Measurements from ENCODE around the gene CBX7. TPM values are rescaled to one million over a fixed set of nuclear protein-coding genes. Genes with fewer than 3 reads are reported as not detected.

The CBX7 gene
- total RNA-seq, 1 donor from 2014 or later, result 51.1 TPM

DNA sequence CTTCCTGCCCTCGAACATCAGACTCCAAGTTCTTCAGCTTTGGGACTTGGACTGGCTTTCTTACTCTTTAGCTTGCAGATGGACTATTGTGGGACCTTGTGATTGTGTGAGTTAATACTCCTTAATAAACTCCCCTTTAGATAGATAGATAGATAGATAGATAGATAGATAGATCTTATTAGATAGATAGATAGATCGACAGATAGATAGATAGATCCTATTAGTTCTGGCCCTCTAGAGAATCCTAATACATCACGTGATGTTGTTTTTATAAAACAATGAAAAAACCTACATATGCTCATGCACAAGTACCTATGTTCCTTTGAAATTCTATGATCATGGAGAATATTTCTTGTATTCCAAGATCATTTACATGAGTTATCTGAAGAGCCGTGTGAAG is 31.5 kb downstream of the CBX7 start:
- peaks cover 4% of the 10 kb centered on the region for H3K27me3 ChIP-seq (ENCODE audit: low read depth)
- H3K27ac ChIP-seq, result no peak overlapping the region
- ATAC-seq (no peak), DNase-seq (no peak)
- H3K36me3 ChIP-seq, result no peaks in the 10 kb centered on the region
- no peak overlapping the region for H3K4me3 ChIP-seq
- no peaks in the 10 kb centered on the region for H3K4me1 ChIP-seq
- H3K9me3 ChIP-seq, result no peaks in the 10 kb centered on the region
- TF ChIP-seq, protein P1, sequence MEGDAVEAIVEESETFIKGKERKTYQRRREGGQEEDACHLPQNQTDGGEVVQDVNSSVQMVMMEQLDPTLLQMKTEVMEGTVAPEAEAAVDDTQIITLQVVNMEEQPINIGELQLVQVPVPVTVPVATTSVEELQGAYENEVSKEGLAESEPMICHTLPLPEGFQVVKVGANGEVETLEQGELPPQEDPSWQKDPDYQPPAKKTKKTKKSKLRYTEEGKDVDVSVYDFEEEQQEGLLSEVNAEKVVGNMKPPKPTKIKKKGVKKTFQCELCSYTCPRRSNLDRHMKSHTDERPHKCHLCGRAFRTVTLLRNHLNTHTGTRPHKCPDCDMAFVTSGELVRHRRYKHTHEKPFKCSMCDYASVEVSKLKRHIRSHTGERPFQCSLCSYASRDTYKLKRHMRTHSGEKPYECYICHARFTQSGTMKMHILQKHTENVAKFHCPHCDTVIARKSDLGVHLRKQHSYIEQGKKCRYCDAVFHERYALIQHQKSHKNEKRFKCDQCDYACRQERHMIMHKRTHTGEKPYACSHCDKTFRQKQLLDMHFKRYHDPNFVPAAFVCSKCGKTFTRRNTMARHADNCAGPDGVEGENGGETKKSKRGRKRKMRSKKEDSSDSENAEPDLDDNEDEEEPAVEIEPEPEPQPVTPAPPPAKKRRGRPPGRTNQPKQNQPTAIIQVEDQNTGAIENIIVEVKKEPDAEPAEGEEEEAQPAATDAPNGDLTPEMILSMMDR (IDR thresholded peaks at IDR 0.05), result no peak
- intact Hi-C loops (cut with DNase I), result no loop called here

DNA sequence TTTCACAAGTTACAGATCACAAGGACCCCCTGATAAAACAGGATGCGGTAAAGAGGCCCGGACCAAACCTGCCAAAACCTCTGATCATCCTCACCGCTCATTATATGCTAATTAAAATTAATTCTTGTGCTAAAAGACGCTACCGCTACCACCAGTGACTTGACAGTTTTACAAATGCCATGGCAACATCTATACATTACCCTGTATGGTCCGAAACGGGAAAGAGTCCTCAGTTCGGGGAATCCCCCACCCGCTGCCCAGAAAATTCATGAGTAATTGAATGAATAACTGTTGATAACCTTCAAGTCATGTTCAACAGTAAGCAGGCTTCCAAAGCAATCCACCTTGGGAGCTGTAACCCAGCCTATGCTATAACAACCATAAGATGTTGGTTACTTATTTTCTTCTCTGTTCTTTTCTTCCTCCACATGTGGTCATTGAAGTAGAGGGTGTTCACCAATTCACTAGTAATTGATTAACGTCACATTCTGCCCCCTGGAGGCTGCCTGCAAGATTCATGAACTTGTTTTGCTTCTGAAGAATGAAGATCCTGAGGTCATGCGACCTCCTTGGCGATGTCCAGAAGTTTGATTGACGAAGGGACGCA is 34.8 kb downstream of the CBX7 start:
- H3K4me1 ChIP-seq, result no peaks in the 10 kb centered on the region
- DNase-seq, result no peak
- H3K27ac ChIP-seq, result no peak overlapping the region
- no peaks in the 10 kb centered on the region for H3K36me3 ChIP-seq
- H3K4me3 ChIP-seq, result no peak overlapping the region
- peak; percentile 53 to 57 for ATAC-seq
- no peaks in the 10 kb centered on the region for H3K9me3 ChIP-seq
- H3K27me3 ChIP-seq (ENCODE audit: low read depth), result peaks cover 14% of the 10 kb centered on the region
- intact Hi-C loops (cut with DNase I), result no loop called here
- TF ChIP-seq, protein P1 (IDR thresholded peaks at IDR 0.05), result peak; percentile 46

DNA sequence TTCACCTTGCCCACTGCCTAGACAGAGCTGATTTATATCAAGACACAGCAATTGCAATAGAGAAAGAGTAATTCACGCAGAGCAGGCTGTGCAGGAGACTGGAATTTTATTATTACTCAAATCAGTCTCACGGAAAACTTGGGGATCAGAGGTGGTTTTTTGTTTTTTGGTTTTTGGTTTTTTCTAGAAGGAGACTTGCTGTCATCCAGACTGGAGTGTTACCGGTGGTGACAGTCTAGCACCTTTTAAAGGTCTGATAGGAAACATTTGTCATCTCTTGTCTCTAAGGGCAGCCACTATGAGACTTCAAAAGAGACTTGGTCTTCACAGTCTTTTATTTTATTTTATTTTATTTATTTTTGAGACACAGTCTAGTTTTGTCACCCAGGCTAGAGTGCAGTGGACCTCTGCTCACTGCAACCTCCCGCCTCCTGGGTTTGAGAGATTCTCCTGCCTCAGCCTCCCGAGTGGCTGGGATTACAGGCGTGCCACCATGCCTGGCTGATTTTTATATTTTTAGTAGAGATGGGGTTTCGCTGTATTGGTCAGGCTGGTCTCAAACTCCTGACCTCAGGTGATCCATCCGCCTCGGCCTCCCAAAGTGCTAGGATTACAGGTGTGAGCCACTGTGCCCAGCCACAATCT is 36.4 kb downstream of the CBX7 start:
- TF ChIP-seq, protein P1 (IDR thresholded peaks at IDR 0.05), result no peak

DNA sequence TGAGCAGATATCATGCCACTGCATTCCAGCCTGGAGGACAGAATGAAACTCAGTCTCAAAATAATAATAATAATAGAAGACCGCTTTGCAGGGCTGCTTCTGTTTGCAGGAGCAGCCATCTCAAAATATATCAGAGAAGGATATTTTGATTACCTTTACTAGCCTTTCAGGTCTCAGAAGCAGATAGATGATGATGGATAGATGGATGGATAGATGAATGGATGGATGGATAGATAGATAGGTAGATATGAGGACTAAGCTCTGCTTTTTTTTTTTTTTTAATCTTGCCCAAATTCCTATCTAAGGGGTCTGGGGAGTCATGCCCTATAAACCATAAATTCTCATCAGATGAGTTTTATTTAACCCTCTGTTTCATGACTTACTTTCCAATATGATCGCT is 36.9 kb downstream of the CBX7 start:
- ATAC-seq (no peak), DNase-seq (no peak)
- TF ChIP-seq, protein P1 (IDR thresholded peaks at IDR 0.05), result no peak
- no peaks in the 10 kb centered on the region for H3K4me1 ChIP-seq
- intact Hi-C loops (cut with DNase I), result no loop called here
- H3K9me3 ChIP-seq, result no peaks in the 10 kb centered on the region
- H3K27me3 ChIP-seq (ENCODE audit: low read depth), result peaks cover 22% of the 10 kb centered on the region
- no peaks in the 10 kb centered on the region for H3K36me3 ChIP-seq
- H3K27ac ChIP-seq, result no peak overlapping the region
- no peak overlapping the region for H3K4me3 ChIP-seq

More for the DNA sequence above, 36.4 kb downstream of the CBX7 start:
- Histone ChIP-seq H3K27me3 (ENCODE audit: low read depth) (peaks cover 17% of the 10 kb centered on the region), H3K4me3 (no peak overlapping the region), H3K36me3 (no peaks in the 10 kb centered on the region), H3K4me1 (no peaks in the 10 kb centered on the region), H3K9me3 (no peaks in the 10 kb centered on the region), H3K27ac (no peak overlapping the region)
- ATAC-seq (no peak), DNase-seq (no peak)
- intact Hi-C loops (cut with DNase I), result no loop called here

DNA sequence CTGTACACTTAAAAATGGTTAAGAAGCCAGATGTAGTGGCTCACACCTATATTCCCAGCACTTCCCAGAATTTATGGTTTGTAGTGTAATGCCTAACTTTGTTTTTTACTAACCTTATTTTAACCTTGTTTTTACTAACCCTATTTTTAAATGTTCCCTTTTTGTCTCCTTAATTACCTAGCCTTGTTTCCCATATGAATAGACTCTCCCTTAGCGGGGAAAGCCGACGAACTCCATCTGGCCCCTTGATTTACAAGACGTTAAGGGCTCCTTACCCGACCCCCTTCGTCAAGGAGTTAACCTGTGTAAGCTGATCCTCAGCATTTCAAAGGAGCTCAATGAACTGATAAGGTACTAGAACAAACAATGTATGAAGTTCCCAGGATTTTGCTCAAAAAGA is 38.4 kb downstream of the CBX7 start:
- Histone ChIP-seq H3K4me3 (no peak overlapping the region), H3K36me3 (no peaks in the 10 kb centered on the region), H3K27ac (no peak overlapping the region), H3K4me1 (no peaks in the 10 kb centered on the region), H3K9me3 (no peaks in the 10 kb centered on the region), H3K27me3 (ENCODE audit: low read depth) (peaks cover 23% of the 10 kb centered on the region)
- DNase-seq (peak; percentile 12), ATAC-seq (no peak)
- TF ChIP-seq, protein P1 (IDR thresholded peaks at IDR 0.05), result no peak
- intact Hi-C loops (cut with DNase I), result no loop called here
